Measurements from ENCODE around the gene TBX5.
"Not testable (repeated sequence)": the region's sequence is repeated elsewhere in the genome, so short reads cannot be mapped to it uniquely, and the experiment has no call there.

TBX5 gene

GRCh38 chr12:114368685-114369452, 37.1 kb downstream of the TBX5 start:
- no peak for DNase-seq

GRCh38 chr12:114361992-114362391, 44.0 kb downstream of the TBX5 start:
- DNase-seq = no peak

- no peak for DNase-seq
Measured at GRCh38 chr12:114361545-114361944, 44.4 kb downstream of the TBX5 start.

- no peak for DNase-seq
Measured at GRCh38 chr12:114360485-114360884, 45.5 kb downstream of the TBX5 start.

- DNase-seq = no peak
Measured at GRCh38 chr12:114355389-114356088, 50.4 kb downstream of the TBX5 start.

- DNase-seq = not testable (repeated sequence)
Measured at GRCh38 chr12:114349239-114349638, 56.7 kb downstream of the TBX5 start.

- DNase-seq = no peak
Measured at GRCh38 chr12:114347861-114348260, 58.1 kb downstream of the TBX5 start.

GRCh38 chr12:114344831-114345230, 61.1 kb downstream of the TBX5 start:
- no peak for DNase-seq

GRCh38 chr12:114344303-114344663, 61.7 kb downstream of the TBX5 start:
- no peak for DNase-seq

- DNase-seq = no peak
Measured at GRCh38 chr12:114343585-114344302, 62.2 kb downstream of the TBX5 start.

GRCh38 chr12:114342656-114343055, 63.3 kb downstream of the TBX5 start:
- no peak for DNase-seq

GRCh38 chr12:114341635-114342034, 64.3 kb downstream of the TBX5 start:
- no peak for DNase-seq

- no peak for DNase-seq
Measured at GRCh38 chr12:114340231-114340630, 65.7 kb downstream of the TBX5 start.

GRCh38 chr12:114339626-114340025, 66.3 kb downstream of the TBX5 start:
- no peak for DNase-seq

- no peak for DNase-seq
Measured at GRCh38 chr12:114335607-114336006, 70.3 kb downstream of the TBX5 start.

GRCh38 chr12:114334395-114334794, 71.5 kb downstream of the TBX5 start:
- DNase-seq = no peak

- no peak for DNase-seq
Measured at GRCh38 chr12:114328292-114328691, 77.7 kb downstream of the TBX5 start.

- no peak for DNase-seq
Measured at GRCh38 chr12:114327765-114328164, 78.2 kb downstream of the TBX5 start.

GRCh38 chr12:114321524-114321923, 84.4 kb downstream of the TBX5 start:
- DNase-seq = no peak

GRCh38 chr12:114320968-114321367, 85.0 kb downstream of the TBX5 start:
- DNase-seq = no peak

GRCh38 chr12:114320101-114320500, 85.8 kb downstream of the TBX5 start:
- no peak for DNase-seq

GRCh38 chr12:114319422-114319821, 86.5 kb downstream of the TBX5 start:
- DNase-seq = no peak

GRCh38 chr12:114318984-114319383, 87.0 kb downstream of the TBX5 start:
- DNase-seq = no peak

- DNase-seq = no peak
Measured at GRCh38 chr12:114316076-114316475, 89.9 kb downstream of the TBX5 start.
